ENCODE results near the gene TECTA.
"Not testable (repeated sequence)": the region's sequence is repeated elsewhere in the genome, so short reads cannot be mapped to it uniquely, and the experiment has no call there.

TECTA gene

DNA sequence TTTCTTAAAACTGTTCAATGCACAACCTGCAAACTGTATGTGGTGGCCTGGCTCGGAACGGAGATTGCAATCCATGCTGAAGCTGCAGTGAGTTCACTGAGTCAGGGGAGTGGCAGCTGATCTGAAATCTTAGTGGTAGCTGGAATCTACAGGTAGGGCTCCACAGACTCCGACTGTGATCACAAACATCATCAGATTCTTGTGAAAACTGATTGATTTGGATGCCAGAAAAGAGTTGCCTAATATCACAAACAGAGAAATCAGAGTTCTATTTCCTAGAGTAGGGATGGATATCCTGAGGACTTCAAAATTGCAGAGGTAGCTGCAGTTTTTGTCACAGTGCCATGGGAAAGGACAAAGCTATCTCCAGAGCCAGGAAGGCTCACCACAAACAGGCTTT, 134.0 kb downstream of the TECTA start:
- DNase-seq (ENCODE audit: low read depth): no peak

- DNase-seq (ENCODE audit: low read depth): no peak
Measured at GRCh38 chr11:121236115-121237001, 135.3 kb downstream of the TECTA start.

DNA sequence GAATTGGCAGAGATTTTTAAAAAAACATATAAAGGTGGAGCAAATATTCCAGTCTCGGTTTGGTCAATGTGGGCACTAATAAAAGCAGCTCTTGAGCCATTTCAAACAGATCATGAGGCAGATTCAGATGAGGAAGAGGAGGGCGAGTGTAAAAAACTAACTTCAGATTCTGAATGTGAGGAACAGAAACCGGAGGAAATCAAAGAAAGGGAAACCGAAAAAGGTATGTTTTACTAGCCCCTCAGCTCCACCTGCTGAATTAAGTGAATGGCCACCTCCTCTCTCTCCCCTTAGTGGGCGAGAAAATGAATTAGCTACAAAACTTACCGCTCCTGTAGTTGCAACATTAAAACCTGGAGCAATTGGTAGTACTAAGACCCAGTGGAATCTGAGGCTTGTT, 136.2 kb downstream of the TECTA start:
- not testable (repeated sequence) for DNase-seq (ENCODE audit: low read depth)

DNA sequence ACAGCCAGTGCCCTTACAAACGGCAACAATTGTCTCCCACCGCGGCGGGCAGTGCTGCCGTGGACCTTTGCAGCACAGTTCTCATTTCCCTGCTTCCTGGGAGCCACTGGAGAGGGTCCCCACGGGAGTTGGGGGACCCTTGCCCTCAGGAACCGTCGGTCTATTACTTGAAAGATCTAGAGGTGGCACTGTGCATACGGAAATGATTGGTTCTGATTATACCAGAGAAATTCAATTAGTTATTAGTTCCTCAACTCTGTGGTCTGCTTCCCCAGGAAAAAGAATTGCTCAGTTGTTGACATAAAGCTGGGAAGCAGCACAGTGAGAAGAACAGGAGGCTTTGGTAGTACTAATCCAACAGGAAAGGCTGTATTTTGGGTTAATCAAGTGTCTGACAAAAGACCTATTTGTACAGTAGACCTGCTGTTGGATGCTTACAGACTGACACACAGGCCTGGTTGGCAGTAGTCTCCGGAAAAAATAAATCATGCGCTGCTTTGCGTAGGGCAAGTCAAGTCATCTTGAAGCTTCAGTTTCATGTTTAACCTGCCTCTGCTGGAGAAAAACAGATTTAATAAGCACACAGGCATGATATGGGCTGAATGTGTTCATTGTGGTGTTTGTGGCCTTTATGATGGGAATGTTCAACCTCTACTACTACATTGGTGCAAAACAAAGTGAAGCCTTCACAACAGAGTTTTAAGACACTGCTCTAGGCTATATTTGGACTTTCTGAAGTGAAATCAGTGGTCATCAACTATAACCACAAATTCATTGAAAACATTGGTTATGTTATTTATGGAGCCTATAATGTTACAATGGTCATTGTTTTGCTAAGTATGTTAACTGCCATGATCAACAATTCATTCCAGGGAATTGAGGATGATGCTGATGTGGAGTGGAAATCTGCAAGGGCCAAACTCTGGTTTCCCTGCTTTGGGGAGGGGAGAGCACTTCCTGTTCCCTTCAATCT, 136.9 kb downstream of the TECTA start:
- DNase-seq (ENCODE audit: low read depth): no peak

DNA sequence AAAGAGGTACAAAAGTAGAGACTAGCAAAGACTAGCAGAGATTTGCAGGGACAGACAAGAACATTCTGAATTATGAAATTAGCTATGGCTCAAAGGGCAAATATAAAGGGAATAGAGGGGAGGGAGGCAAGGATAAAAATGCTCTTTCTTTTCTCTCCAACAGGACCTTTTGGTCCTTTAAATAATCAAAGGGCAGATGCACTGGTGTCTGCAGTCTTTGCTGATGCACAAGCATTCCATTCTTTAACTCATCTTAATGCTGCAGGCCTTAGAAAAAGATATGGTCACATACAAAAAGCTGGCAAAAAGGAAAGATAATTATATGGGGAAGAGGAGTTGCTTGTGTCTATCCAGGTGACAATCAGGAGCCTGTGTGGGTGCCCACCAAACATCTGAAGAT, 137.9 kb downstream of the TECTA start:
- DNase-seq (ENCODE audit: low read depth): no peak

GRCh38 chr11:121240001-121240400, 139.0 kb downstream of the TECTA start:
- not testable (repeated sequence) for DNase-seq (ENCODE audit: low read depth)

GRCh38 chr11:121240650-121241303, 139.7 kb downstream of the TECTA start:
- DNase-seq (ENCODE audit: low read depth): no peak
